ENCODE data around the gene FARP2.

DNA sequence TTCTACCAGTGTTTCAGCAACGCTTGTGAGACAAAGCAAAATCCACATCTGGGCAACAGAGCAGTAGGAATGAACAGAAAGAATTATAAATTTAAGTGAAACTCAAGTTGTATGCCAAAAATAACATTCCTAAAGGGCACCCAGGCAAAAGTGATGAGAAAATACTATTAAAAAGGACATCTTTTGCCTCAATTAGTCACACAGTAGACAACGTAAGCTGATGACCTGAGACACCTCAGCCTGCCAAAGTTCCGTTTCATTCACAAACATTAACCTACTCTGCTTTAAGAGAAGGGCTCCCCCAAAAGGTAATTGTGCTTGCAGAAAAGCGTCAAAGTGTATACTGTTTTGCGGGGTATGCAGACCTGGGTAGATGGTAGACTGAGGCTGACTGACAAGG is 47.8 kb upstream of the FARP2 start:
- TF ChIP-seq, protein P1, sequence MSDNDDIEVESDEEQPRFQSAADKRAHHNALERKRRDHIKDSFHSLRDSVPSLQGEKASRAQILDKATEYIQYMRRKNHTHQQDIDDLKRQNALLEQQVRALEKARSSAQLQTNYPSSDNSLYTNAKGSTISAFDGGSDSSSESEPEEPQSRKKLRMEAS (IDR thresholded peaks at IDR 0.05), result no peak
- TF ChIP-seq CTCF (IDR thresholded peaks at IDR 0.05; ENCODE audit: low read depth, low read length, missing input control) (no peak), HNF4G (IDR thresholded peaks at IDR 0.05) (no peak), YY1 (IDR thresholded peaks at IDR 0.05) (no peak), RAD21 (IDR thresholded peaks at IDR 0.05) (no peak), JUND (IDR thresholded peaks at IDR 0.05) (no peak), EGR1 (IDR thresholded peaks at IDR 0.05; ENCODE audit: low read depth in 2 of 2) (no peak), GABPA (IDR thresholded peaks at IDR 0.05 in 1 of 2, conservative IDR thresholded peaks at IDR 0.05 in 1 of 2) (no peak), NR2F2 (IDR thresholded peaks at IDR 0.05) (no peak), TAF1 (conservative IDR thresholded peaks at IDR 0.05) (no peak), RXRA (IDR thresholded peaks at IDR 0.05) (no peak)
- TF ChIP-seq, protein P2, sequence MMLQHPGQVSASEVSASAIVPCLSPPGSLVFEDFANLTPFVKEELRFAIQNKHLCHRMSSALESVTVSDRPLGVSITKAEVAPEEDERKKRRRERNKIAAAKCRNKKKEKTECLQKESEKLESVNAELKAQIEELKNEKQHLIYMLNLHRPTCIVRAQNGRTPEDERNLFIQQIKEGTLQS (IDR thresholded peaks at IDR 0.05), result no peak
- TF ChIP-seq, protein P3, sequence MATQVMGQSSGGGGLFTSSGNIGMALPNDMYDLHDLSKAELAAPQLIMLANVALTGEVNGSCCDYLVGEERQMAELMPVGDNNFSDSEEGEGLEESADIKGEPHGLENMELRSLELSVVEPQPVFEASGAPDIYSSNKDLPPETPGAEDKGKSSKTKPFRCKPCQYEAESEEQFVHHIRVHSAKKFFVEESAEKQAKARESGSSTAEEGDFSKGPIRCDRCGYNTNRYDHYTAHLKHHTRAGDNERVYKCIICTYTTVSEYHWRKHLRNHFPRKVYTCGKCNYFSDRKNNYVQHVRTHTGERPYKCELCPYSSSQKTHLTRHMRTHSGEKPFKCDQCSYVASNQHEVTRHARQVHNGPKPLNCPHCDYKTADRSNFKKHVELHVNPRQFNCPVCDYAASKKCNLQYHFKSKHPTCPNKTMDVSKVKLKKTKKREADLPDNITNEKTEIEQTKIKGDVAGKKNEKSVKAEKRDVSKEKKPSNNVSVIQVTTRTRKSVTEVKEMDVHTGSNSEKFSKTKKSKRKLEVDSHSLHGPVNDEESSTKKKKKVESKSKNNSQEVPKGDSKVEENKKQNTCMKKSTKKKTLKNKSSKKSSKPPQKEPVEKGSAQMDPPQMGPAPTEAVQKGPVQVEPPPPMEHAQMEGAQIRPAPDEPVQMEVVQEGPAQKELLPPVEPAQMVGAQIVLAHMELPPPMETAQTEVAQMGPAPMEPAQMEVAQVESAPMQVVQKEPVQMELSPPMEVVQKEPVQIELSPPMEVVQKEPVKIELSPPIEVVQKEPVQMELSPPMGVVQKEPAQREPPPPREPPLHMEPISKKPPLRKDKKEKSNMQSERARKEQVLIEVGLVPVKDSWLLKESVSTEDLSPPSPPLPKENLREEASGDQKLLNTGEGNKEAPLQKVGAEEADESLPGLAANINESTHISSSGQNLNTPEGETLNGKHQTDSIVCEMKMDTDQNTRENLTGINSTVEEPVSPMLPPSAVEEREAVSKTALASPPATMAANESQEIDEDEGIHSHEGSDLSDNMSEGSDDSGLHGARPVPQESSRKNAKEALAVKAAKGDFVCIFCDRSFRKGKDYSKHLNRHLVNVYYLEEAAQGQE (IDR thresholded peaks at IDR 0.05), result no peak

Measured in liver (tissue), 3 donors.